Stomach smooth muscle (tissue), 2 donors: ENCODE data around the gene LRIF1.
"Not testable (repeated sequence)": the region's sequence is repeated elsewhere in the genome, so short reads cannot be mapped to it uniquely, and the experiment has no call there.

Experiments
- H3K27ac ChIP-seq: one replicate; pipeline ENCODE4 v1.7.0; 2013; ENCODE audit warnings: mild to moderate bottlenecking, low read length, inconsistent platforms
- H3K27me3 ChIP-seq, 2 donors: one replicate each; pipeline ENCODE4 v1.7.0; 2013; ENCODE audit warnings: low read length in 2 of 2; ENCODE audit not compliant: insufficient read depth in 2 of 2, control insufficient read depth in 1 of 2
- H3K36me3 ChIP-seq, 2 donors: one replicate each; pipeline ENCODE4 v1.7.0; 2013; ENCODE audit warnings: low read length in 2 of 2; ENCODE audit not compliant: control insufficient read depth in 2 of 2, insufficient read depth in 2 of 2
- H3K4me1 ChIP-seq: one replicate; pipeline ENCODE4 v1.7.0; 2013; ENCODE audit warnings: low read length; ENCODE audit not compliant: control insufficient read depth, insufficient read depth
- H3K4me3 ChIP-seq, 2 donors: one replicate each; pipeline ENCODE4 v1.7.0; 2013; ENCODE audit warnings: low read length in 2 of 2
- H3K9ac ChIP-seq, 2 donors: one replicate each; pipeline ENCODE4 v1.7.0; 2013; ENCODE audit warnings: low read length in 2 of 2, mild to moderate bottlenecking in 1 of 2
- H3K9me3 ChIP-seq, 2 donors: one replicate each; pipeline ENCODE4 v1.7.0; 2013; ENCODE audit warnings: low read length in 2 of 2; ENCODE audit not compliant: control insufficient read depth in 2 of 2
- donor health status: healthy.
- donor health status: Pancreatic carcinoma.

LRIF1 gene

GRCh38 chr1:110963691-110964454, at the start of gene LRIF1:
Gene LRIF1 (minus strand): TSS chr1:110963922. CDS start chr1:110963688, 234 bp downstream.
- no peaks in the 10 kb centered on the region for H3K36me3 ChIP-seq
- peak within 1 kb of the TSS; percentile 92 for H3K27ac ChIP-seq
- H3K4me1 ChIP-seq: no peaks in the 10 kb centered on the region
- H3K9ac ChIP-seq: peak within 1 kb of the TSS; percentile 73 to 84
- peak within 1 kb of the TSS; percentile 84 to 98 for H3K4me3 ChIP-seq
- no peaks in the 10 kb centered on the region for H3K27me3 ChIP-seq
- H3K9me3 ChIP-seq: peaks cover 4 to 5% of the 10 kb centered on the region in 2 donors

- Histone ChIP-seq H3K27me3 (no peaks in the 10 kb centered on the region), H3K9me3 (peaks cover 12% of the 10 kb centered on the region in 2 donors), H3K9ac (no peak overlapping the region), H3K4me3 (no peak overlapping the region), H3K27ac (no peak overlapping the region), H3K36me3 (no peaks in the 10 kb centered on the region), H3K4me1 (no peaks in the 10 kb centered on the region)
Observed at GRCh38 chr1:111008031-111008430, 44.3 kb upstream of the LRIF1 start.

GRCh38 chr1:111006556-111006955, 42.8 kb upstream of the LRIF1 start:
- H3K9ac ChIP-seq: no peak overlapping the region
- no peak overlapping the region for H3K4me3 ChIP-seq

GRCh38 chr1:110999607-111000006, 35.9 kb upstream of the LRIF1 start:
- H3K4me3 ChIP-seq, H3K9ac ChIP-seq, H3K27me3 ChIP-seq, H3K27ac ChIP-seq, H3K4me1 ChIP-seq, H3K9me3 ChIP-seq, H3K36me3 ChIP-seq: not testable (repeated sequence)

More at GRCh38 chr1:111006556-111006955, 42.8 kb upstream of the LRIF1 start:
- Histone ChIP-seq H3K36me3 (no peaks in the 10 kb centered on the region), H3K27me3 (no peaks in the 10 kb centered on the region), H3K27ac (no peak overlapping the region), H3K9me3 (peaks cover 12% of the 10 kb centered on the region in 2 donors), H3K4me1 (no peaks in the 10 kb centered on the region)

GRCh38 chr1:110992329-110992728, 28.6 kb upstream of the LRIF1 start:
- not testable (repeated sequence) for H3K27ac ChIP-seq, H3K27me3 ChIP-seq, H3K9me3 ChIP-seq, H3K9ac ChIP-seq, H3K4me3 ChIP-seq, H3K36me3 ChIP-seq, H3K4me1 ChIP-seq

- H3K36me3 ChIP-seq, H3K4me1 ChIP-seq, H3K27me3 ChIP-seq, H3K27ac ChIP-seq, H3K4me3 ChIP-seq, H3K9ac ChIP-seq, H3K9me3 ChIP-seq: not testable (repeated sequence)
Observed at GRCh38 chr1:110991295-110991694, 27.6 kb upstream of the LRIF1 start.

- no peaks in the 10 kb centered on the region for H3K4me1 ChIP-seq
- no peaks in the 10 kb centered on the region for H3K36me3 ChIP-seq
- H3K27ac ChIP-seq: no peak overlapping the region
- H3K4me3 ChIP-seq: no peak overlapping the region
- no peaks in the 10 kb centered on the region for H3K27me3 ChIP-seq
- no peak overlapping the region for H3K9ac ChIP-seq
- peaks cover 4 to 5% of the 10 kb centered on the region in 2 donors for H3K9me3 ChIP-seq
Observed at GRCh38 chr1:110990541-110990940, 26.8 kb upstream of the LRIF1 start.

- peaks cover under 1 to 12% of the 10 kb centered on the region in 2 donors for H3K9me3 ChIP-seq
- no peak overlapping the region for H3K4me3 ChIP-seq
- no peak overlapping the region for H3K9ac ChIP-seq
- no peaks in the 10 kb centered on the region for H3K36me3 ChIP-seq
- H3K4me1 ChIP-seq: no peaks in the 10 kb centered on the region
- H3K27me3 ChIP-seq: no peaks in the 10 kb centered on the region
- H3K27ac ChIP-seq: no peak overlapping the region
Observed at GRCh38 chr1:110986407-110986891, 22.7 kb upstream of the LRIF1 start.

GRCh38 chr1:110982320-110982719, 18.6 kb upstream of the LRIF1 start:
- Histone ChIP-seq H3K36me3 (no peaks in the 10 kb centered on the region), H3K27me3 (no peaks in the 10 kb centered on the region), H3K9ac (no peak overlapping the region), H3K4me3 (no peak overlapping the region), H3K9me3 (peaks cover 2 to 14% of the 10 kb centered on the region in 2 donors), H3K27ac (no peak overlapping the region), H3K4me1 (no peaks in the 10 kb centered on the region)

- Histone ChIP-seq H3K36me3 (no peaks in the 10 kb centered on the region), H3K27me3 (no peaks in the 10 kb centered on the region), H3K9ac (no peak overlapping the region), H3K9me3 (peaks cover 2 to 12% of the 10 kb centered on the region in 2 donors), H3K4me3 (no peak overlapping the region), H3K27ac (no peak overlapping the region), H3K4me1 (no peaks in the 10 kb centered on the region)
Observed at GRCh38 chr1:110979154-110979553, 15.4 kb upstream of the LRIF1 start.

GRCh38 chr1:110976089-110976488, 12.4 kb upstream of the LRIF1 start:
- H3K4me3 ChIP-seq: no peak overlapping the region
- no peaks in the 10 kb centered on the region for H3K27me3 ChIP-seq
- H3K27ac ChIP-seq: no peak overlapping the region
- no peaks in the 10 kb centered on the region for H3K9me3 ChIP-seq
- no peak overlapping the region for H3K9ac ChIP-seq
- H3K36me3 ChIP-seq: no peaks in the 10 kb centered on the region
- no peaks in the 10 kb centered on the region for H3K4me1 ChIP-seq
